HG03460 (cell line): ENCODE data around the gene TCF4.

ENCODE experiments used
- ATAC-seq: cut with Tn5 transposase; IDR thresholded peaks from one replicate; pipeline ENCODE4 v1.9.1; 2021; ENCODE audit not compliant: unreplicated experiment

TCF4 gene

GRCh38 chr18:55245211-55245614 is 342.8 kb downstream of the TCF4 start:
- no peak for ATAC-seq

DNA sequence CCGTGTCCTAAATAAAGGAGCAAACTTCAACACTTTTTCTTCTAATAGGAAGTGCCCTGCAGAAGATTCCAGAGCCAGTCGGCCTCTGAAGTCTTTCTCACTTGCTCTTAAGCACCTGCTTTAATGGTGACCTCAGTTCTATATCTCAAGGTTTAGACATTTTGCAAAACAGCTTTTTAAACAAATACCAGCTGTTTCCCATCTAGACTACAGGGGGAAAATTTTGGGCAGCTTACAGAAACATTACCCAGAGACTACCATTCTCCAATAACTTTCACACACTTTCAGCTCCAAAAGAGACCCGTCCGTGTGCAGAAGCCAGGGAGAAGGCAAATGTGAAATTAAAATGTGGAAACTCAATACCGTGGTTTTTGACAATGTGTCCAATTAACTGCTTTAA is 343.4 kb downstream of the TCF4 start:
- ATAC-seq: no peak

- no peak for ATAC-seq
Measured at GRCh38 chr18:55243857-55244256, 344.1 kb downstream of the TCF4 start.

- no peak for ATAC-seq
Measured at GRCh38 chr18:55243255-55243654, 344.7 kb downstream of the TCF4 start.

- ATAC-seq: peak; percentile 54
Measured at GRCh38 chr18:55240978-55241377, 347.0 kb downstream of the TCF4 start.

- ATAC-seq: no peak
Measured at GRCh38 chr18:55239740-55240139, 348.3 kb downstream of the TCF4 start.

GRCh38 chr18:55237660-55238059 is 350.3 kb downstream of the TCF4 start:
- ATAC-seq: no peak

DNA sequence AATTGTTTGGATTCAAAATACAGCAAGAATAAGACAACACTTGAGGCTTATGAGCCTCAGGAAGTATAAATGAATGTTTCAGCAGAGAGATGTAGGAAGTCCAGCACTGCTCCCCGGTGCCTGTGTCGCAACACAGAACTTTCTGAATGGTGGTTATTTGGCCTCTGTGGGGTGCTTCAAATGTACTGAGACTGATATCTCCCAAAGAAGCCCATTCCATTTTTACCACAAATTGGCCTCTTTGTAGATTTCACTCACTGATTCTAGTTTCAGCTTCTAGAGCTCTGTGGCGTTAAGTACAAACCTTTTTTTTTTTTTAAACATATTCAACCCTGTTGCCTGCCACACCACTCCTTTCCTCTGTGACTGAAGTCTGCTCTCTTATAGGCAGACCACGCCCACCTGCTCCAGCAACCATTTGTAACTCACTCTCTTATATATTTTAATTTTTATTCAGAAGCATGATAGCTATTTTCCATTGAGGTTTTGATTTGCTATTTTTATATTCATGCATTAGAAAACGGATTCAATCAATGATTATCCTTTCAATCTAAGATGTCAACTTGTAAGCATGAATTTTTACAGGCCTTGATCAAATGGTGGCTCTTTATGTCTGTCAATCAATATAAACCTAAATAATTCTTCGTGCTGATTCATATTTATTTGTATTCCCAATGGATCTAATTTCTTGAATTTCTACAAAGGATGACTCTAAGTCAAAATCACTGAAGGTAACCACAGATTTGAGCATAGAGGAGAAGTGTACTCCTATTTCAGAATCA is 351.7 kb downstream of the TCF4 start:
- ATAC-seq: peak; percentile 45

DNA sequence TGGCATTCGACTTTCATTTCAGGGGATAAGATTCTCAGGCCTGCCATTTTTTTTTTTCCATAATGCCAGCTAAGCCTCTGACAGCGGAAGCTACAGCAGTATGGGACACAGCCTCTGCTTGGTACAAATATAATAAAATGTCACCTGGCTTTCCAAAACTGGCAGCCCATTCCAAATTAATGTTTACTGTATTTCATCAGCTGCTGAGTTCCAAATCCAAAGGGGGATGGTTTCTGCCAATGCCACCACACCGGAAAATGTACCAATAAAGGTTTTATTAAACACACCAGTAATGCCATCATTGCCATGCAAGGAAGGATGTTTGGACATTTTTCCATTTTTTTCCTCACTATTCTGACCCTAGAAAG is 352.9 kb downstream of the TCF4 start:
- ATAC-seq: no peak

GRCh38 chr18:55234366-55235093 is 353.5 kb downstream of the TCF4 start:
- peak; percentile 58 for ATAC-seq

DNA sequence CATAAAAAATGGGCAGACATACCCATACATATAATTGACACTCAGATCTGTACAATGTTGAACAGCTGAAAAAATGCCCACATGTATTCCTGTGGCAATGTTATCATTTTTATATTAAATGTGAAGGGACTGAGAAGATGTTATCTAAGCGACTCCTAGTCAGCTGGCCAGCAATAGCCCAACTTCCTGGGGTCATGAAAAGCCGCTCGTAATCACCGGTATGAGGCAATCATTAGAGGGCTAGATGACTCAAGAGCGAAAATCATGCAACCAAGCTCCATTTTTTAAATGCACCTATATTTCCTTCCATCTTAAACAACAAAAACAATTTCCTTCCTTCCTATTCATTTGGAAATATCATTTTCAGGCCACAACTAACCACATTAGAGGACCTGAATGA is 354.1 kb downstream of the TCF4 start:
- ATAC-seq: no peak

- no peak for ATAC-seq
Measured at GRCh38 chr18:55232506-55232905, 355.5 kb downstream of the TCF4 start.

GRCh38 chr18:55229682-55230081 is 358.3 kb downstream of the TCF4 start:
- ATAC-seq: no peak

DNA sequence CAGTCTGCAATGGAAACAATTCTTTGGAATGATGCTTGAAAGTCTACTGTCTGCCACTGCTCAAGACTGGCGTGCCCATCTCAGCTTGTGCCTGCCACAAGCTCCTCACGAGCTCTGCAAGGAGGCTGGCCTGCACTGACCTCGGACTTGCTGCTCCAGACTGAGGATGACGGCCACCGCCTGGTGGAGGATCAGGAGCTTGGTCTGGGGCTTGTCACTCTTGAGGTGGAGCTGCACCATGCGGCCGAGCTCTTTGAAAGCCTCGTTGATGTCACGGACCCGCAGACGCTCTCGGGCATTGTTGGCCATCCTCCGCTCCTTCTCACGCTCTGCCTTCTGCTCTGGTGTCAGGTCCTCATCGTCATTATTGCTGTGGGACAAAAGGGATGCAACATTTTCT is 359.3 kb downstream of the TCF4 start:
- no peak for ATAC-seq

GRCh38 chr18:55228191-55228590 is 359.8 kb downstream of the TCF4 start:
- ATAC-seq: no peak

DNA sequence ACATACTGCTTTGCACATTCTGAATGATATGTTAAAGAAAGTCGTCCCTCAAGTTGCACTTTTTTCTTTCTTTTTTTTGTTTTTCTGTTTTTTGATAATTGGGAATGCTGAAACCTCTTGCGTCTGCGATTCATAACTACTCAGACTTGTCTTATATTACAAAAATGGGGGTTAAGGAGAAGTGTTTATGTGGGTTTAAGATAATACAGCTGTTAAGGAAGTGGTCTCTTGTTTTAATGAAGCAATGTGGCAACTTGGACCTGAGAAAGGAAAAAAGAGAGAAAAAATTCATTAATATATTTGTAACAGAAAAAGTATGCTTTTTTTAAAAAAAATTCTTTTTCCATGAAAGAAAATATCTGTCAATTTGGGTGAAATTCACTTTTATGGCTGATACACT is 360.2 kb downstream of the TCF4 start:
- no peak for ATAC-seq

GRCh38 chr18:55226044-55226443 is 361.9 kb downstream of the TCF4 start:
- ATAC-seq: no peak

DNA sequence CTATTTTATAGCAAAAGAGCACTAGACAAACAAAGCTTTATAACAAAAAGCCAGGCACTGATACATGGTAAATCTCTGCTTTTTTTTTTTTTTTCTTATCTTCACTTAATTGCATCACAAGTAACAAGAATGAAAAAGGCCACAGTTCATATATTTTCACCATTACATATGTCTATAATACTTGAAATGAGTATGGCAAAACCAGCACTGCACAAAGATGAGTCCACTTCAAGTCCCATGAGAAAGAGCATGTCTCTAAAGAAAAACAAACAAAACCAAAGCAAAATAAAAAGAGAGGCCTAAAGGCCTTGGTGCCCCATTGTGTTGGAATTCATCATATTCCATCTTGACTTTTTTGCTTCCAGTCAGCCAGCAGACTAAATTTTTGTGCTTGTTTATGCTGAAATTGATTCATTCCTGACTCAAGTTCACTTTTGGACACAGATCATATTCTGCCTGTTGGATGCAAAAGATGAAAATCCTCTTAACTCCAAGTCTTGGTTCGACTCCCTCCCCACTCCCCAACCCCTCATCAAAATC is 363.8 kb downstream of the TCF4 start:
- no peak for ATAC-seq

DNA sequence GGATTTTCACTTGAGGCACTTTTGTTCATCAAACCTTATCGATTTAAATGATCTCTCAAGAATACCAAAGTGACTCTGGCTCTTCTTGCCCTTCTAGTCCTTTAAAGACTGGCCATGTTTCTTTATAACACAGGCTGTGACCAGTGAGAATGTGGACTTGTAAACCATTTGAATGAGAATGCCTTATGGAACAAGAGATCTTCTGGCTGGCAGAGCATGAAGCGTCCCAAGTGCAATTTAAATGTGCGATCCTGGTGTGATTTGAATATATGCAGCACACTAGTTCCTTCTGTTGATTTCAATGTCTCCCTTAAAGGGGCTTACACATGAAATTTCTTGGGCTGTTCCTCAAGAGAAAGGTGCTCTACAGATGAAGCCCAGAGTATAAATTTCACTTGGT is 366.4 kb downstream of the TCF4 start:
- ATAC-seq: no peak

- ATAC-seq: peak; percentile 83
Measured at GRCh38 chr18:55220523-55220922, 367.5 kb downstream of the TCF4 start.

DNA sequence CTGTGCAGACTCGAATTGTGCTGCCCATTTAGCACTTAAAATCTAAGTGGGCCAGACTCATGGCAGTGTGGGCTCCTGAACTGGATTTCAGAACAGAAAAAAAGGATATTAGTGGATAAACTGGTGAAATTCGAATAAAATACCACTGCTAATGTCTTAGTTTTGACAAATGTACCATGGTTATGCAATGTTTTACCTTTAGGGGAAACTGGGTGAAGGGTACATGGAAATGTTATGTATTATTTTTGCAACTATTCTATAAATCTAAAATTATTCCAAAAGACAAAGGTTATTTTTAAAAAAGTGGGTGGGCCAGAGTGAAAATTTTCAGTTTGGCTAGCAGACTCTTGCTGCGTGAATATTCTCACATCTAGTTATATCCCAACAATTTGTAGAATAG is 368.2 kb downstream of the TCF4 start:
- no peak for ATAC-seq

DNA sequence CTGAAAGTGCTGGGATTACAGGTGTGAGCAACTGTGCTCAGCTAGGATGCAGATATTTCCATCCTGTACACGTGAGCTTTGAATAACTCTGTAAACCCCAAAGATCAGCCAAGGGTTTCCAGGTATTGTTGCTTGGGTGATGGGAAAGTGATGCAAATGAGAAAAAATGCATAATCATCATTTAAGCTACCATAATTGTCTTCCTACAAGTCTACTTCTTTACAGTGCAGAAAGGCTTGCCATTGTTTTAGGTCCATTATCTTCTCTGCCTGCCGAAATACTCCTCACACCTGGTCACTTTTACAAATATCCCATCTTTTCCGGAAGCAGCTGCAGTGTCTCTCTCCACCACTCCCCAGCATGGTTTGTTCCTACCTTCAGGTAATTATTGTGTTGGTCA is 368.9 kb downstream of the TCF4 start:
- ATAC-seq: no peak
